CD4-positive, alpha-beta T cell (primary cell): ENCODE data around the gene FAM216B. TPM values are rescaled to one million over a fixed set of nuclear protein-coding genes. Genes with fewer than 3 reads are reported as not detected.

Experiments
- ATAC-seq: fragments of 200-7000 bp; cut with Tn5 transposase; one replicate; pipeline ENCODE4 v1.10.0; 2022; ENCODE audit warnings: mild to moderate bottlenecking; ENCODE audit not compliant: poor library complexity
- CTCF ChIA-PET: fragments of 350-600 bp; sonication (Branson Sonifier 250); formaldehyde crosslinking; loops from one replicate; lab custom pipeline; 2021; ENCODE audit warnings: antibody characterized with exemption, inconsistent platforms; lab: Charles Lee
- POLR2A ChIA-PET: fragments of 350-600 bp; sonication (Branson Sonifier 250); formaldehyde crosslinking; loops from one replicate; lab custom pipeline; 2021; ENCODE audit warnings: antibody characterized with exemption, inconsistent platforms; lab: Charles Lee
- DNase-seq, 14 experiments: peaks; one replicate each; pipeline ENCODE4 v3.0.0-alpha.2; 2013 to 2020; ENCODE audit warnings: mixed read lengths in 2 of 14
- H3K27ac ChIP-seq, 2 donors: one replicate each; pipeline versions ENCODE4 v1.5.1 to v1.7.0; 2013; ENCODE audit warnings: low read length in 2 of 2, low read depth in 1 of 2, mild to moderate bottlenecking in 1 of 2
- H3K27me3 ChIP-seq, 2 experiments: 1 replicate in 1 of 2; 2 replicates in 1 of 2; pipeline versions ENCODE4 v1.6.1 to v1.7.0; 2013; ENCODE audit warnings: low read length in 2 of 2, control low read depth in 1 of 2, mild to moderate bottlenecking in 1 of 2, moderate library complexity in 1 of 2; ENCODE audit not compliant: insufficient read depth in 2 of 2, control insufficient read depth in 1 of 2
- H3K36me3 ChIP-seq: one replicate; pipeline ENCODE4 v1.6.1; 2013; ENCODE audit warnings: low read length, control low read depth; ENCODE audit not compliant: insufficient read depth
- H3K4me1 ChIP-seq: one replicate; pipeline ENCODE4 v1.6.1; 2013; ENCODE audit warnings: low read length, control low read depth; ENCODE audit not compliant: insufficient read depth
- H3K4me3 ChIP-seq: one replicate; pipeline ENCODE4 v1.5.1; 2013; ENCODE audit warnings: mild to moderate bottlenecking, low read length, moderate library complexity
- H3K9me3 ChIP-seq, 2 experiments: 1 replicate in 1 of 2; 2 replicates in 1 of 2; pipeline versions ENCODE4 v1.6.1 to v1.7.0; 2013; ENCODE audit warnings: low read length in 2 of 2, mild to moderate bottlenecking in 2 of 2, control low read depth in 1 of 2, moderate library complexity in 1 of 2; ENCODE audit not compliant: control insufficient read depth in 1 of 2, insufficient read depth in 1 of 2
- H3K27ac Mint-ChIP-seq: one replicate; pipeline ENCODE4 v1.8.0; 2020; ENCODE audit warnings: mixed read lengths
- H3K27me3 Mint-ChIP-seq: one replicate; pipeline ENCODE4 v1.8.0; 2021; ENCODE audit warnings: mixed read lengths
- H3K36me3 Mint-ChIP-seq: one replicate; pipeline ENCODE4 v1.8.0; 2021; ENCODE audit warnings: low read depth, mixed read lengths
- H3K4me1 Mint-ChIP-seq: one replicate; pipeline ENCODE4 v1.8.0; 2021; ENCODE audit warnings: low read depth, mixed read lengths
- H3K4me3 Mint-ChIP-seq: one replicate; pipeline ENCODE4 v1.8.0; 2020; ENCODE audit warnings: mild to moderate bottlenecking, mixed read lengths
- H3K9me3 Mint-ChIP-seq: one replicate; pipeline ENCODE4 v1.8.0; 2020; ENCODE audit warnings: mixed read lengths
- CTCF ChIP-seq: fragments of 200-600 bp; IDR thresholded peaks from one replicate; pipeline ENCODE4 v1.8.0; 2022; ENCODE audit warnings: antibody characterized with exemption, mild to moderate bottlenecking
- intact Hi-C, 2 experiments: fragments of 100-400 bp; cut with DNase I in 1 of 2; cut with micrococcal nuclease in 1 of 2; formaldehyde crosslinking; loops; one replicate each; pipeline versions ENCODE4 v1.15.1 to v1.9.0; 2023 to 2025; cut with DNase I, micrococcal nuclease
- total RNA-seq, 174 experiments: library from RNA in 2 of 174; stranded (reverse) in 2 of 174; gene quantifications; one replicate each; pipeline ENCODE4 v1.2.3 and lab custom pipeline; 2021 to 2026

Gene FAM216B
- total RNA-seq, 2 experiments from 2014 or later = not detected

DNA sequence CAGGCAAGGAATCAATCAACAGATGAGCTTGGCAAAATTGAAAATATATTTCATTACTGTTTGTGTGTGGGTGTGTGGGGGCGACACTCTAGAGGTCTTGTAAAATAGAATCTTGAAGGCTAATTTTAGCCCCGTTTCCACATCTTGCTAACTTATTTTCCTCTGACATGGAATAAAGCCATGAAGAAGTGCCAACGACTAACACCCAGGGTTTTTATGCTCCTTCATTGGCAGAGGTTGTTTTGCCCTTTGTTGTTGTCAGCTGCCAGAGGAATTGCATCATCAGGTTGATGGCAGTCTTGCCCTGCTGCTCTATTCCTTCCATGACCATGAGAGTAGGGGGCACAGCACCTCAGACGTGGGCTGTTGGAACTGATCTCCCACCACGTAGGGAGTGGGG, 30.6 kb upstream of the FAM216B start:
- ATAC-seq (no peak), DNase-seq (no peak)
- Mint-ChIP-seq H3K9me3 (no peaks in the 10 kb centered on the region), H3K4me3 (no peak overlapping the region), H3K27me3 (peaks cover 8% of the 10 kb centered on the region), H3K4me1 (no peaks in the 10 kb centered on the region), H3K27ac (no peak overlapping the region), H3K36me3 (no peaks in the 10 kb centered on the region)
- H3K27me3 ChIP-seq = no peaks in the 10 kb centered on the region
- ChIA-PET CTCF (no interaction called here), POLR2A (interaction anchor here (0.7 kb wide), 1 partner anchor 19 kb away, joined by 3 read pairs; no protein-coding TSS in a partner anchor)
- H3K4me1 ChIP-seq = no peaks in the 10 kb centered on the region
- no peak for TF ChIP-seq CTCF
- intact Hi-C loops = no loop called here
- no peaks in the 10 kb centered on the region for H3K36me3 ChIP-seq
- H3K4me3 ChIP-seq = no peak overlapping the region
- H3K27ac ChIP-seq = no peak overlapping the region
- no peaks in the 10 kb centered on the region for H3K9me3 ChIP-seq

DNA sequence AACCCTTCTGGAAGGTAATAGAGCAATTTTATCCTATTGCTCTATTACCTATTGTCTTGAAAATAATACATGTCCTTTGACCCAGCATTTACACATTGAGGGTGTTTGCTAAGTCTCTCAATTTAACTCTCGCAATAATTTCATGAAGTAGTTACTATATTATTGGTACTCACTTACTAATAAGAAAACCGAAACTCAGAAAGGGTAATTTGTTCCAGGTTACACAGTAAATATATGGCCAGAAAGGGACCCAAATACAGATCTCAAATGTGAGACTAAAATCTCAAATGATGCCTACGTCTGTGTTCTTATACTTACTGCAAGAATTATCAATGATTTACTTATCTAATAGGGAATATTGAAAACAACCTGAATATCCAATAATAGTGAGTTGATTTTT, 29.7 kb upstream of the FAM216B start:
- Histone ChIP-seq H3K4me3 (no peak overlapping the region), H3K27me3 (no peaks in the 10 kb centered on the region), H3K27ac (no peak overlapping the region), H3K36me3 (no peaks in the 10 kb centered on the region), H3K9me3 (no peaks in the 10 kb centered on the region), H3K4me1 (no peaks in the 10 kb centered on the region)
- Mint-ChIP-seq H3K4me1 (no peaks in the 10 kb centered on the region), H3K27ac (no peak overlapping the region), H3K27me3 (peaks cover 8% of the 10 kb centered on the region), H3K4me3 (no peak overlapping the region), H3K36me3 (no peaks in the 10 kb centered on the region), H3K9me3 (no peaks in the 10 kb centered on the region)
- intact Hi-C loops = no loop called here
- DNase-seq (no peak), ATAC-seq (no peak)
- no peak for TF ChIP-seq CTCF
- POLR2A ChIA-PET = no interaction called here
- CTCF ChIA-PET = no interaction called here

GRCh38 chr13:42752731-42753130, 28.7 kb upstream of the FAM216B start:
- POLR2A ChIA-PET = no interaction called here
- Mint-ChIP-seq H3K4me1 (no peaks in the 10 kb centered on the region), H3K9me3 (no peaks in the 10 kb centered on the region), H3K27me3 (peaks cover 7% of the 10 kb centered on the region), H3K27ac (no peak overlapping the region), H3K36me3 (no peaks in the 10 kb centered on the region), H3K4me3 (no peak overlapping the region)
- ATAC-seq = no peak
- intact Hi-C loops = no loop called here
- DNase-seq = no peak
- TF ChIP-seq CTCF = no peak
- Histone ChIP-seq H3K27me3 (no peaks in the 10 kb centered on the region), H3K9me3 (no peaks in the 10 kb centered on the region), H3K4me3 (no peak overlapping the region), H3K36me3 (no peaks in the 10 kb centered on the region), H3K27ac (no peak overlapping the region), H3K4me1 (no peaks in the 10 kb centered on the region)
- CTCF ChIA-PET = interaction anchor here (0.7 kb wide), 1 partner anchor 10 kb away, joined by 3 read pairs; no protein-coding TSS in a partner anchor
